Osteoblast (primary cell): ENCODE data around the gene PARVG. TPM values are rescaled to one million over a fixed set of nuclear protein-coding genes. Genes with fewer than 3 reads are reported as not detected.

Experiments used
- DNase-seq: peaks from one replicate; pipeline ENCODE4 v3.0.0; 2011; ENCODE audit warnings: low spot score, mixed read lengths; ENCODE audit not compliant: insufficient read length; ENCODE audit errors: missing footprints
- H2AFZ ChIP-seq: 2 replicates; pipeline ENCODE4 v1.6.0; 2011; ENCODE audit warnings: mild to moderate bottlenecking, low read length
- H3K27ac ChIP-seq: 2 replicates; pipeline ENCODE4 v1.5.1; 2011; ENCODE audit warnings: mild to moderate bottlenecking, low read depth, low read length, moderate library complexity
- H3K27me3 ChIP-seq: 2 replicates; pipeline ENCODE4 v1.6.0; 2012; ENCODE audit warnings: mild to moderate bottlenecking, control low read depth, inconsistent platforms, low read length, moderate library complexity; ENCODE audit not compliant: insufficient read depth
- H3K36me3 ChIP-seq: 2 replicates; pipeline ENCODE4 v1.5.1; 2011; ENCODE audit warnings: mild to moderate bottlenecking, low read length, control low read depth, moderate library complexity; ENCODE audit not compliant: insufficient read depth
- H3K4me1 ChIP-seq: 2 replicates; pipeline ENCODE4 v1.5.1; 2011; ENCODE audit warnings: mild to moderate bottlenecking, low read length, control low read depth, moderate library complexity; ENCODE audit not compliant: insufficient read depth
- H3K4me2 ChIP-seq: 2 replicates; pipeline ENCODE4 v1.6.0; 2011; ENCODE audit warnings: mild to moderate bottlenecking, low read length; ENCODE audit not compliant: insufficient read depth
- H3K4me3 ChIP-seq: fragments of 200-600 bp; sonication (generic); 3 replicates; pipeline ENCODE4 v1.5.1; 2012; ENCODE audit warnings: mild to moderate bottlenecking, low read length, inconsistent platforms; ENCODE audit not compliant: insufficient read depth
- H3K79me2 ChIP-seq: 2 replicates; pipeline ENCODE4 v1.6.0; 2012; ENCODE audit warnings: mild to moderate bottlenecking, low read length, control low read depth, inconsistent platforms; ENCODE audit not compliant: insufficient read depth
- H3K9me3 ChIP-seq: 2 replicates; pipeline ENCODE4 v1.5.1; 2011; ENCODE audit warnings: low read depth, low read length, control low read depth
- H4K20me1 ChIP-seq: 2 replicates; pipeline ENCODE4 v1.6.0; 2012; ENCODE audit warnings: mild to moderate bottlenecking, low read length, control low read depth; ENCODE audit not compliant: insufficient read depth
- total RNA-seq: library from RNA; depleted of rRNA; stranded (reverse); fragments of >200 nt; gene quantifications from 2 replicates; pipeline ENCODE4 v1.2.3, GENCODE V29; 2012
- TF ChIP-seq, protein P1 (sequence below): IDR thresholded peaks from 2 replicates; pipeline ENCODE4 v1.5.1; 2011; ENCODE audit warnings: mild to moderate bottlenecking, low read depth, low read length, moderate library complexity; ENCODE audit errors: extremely low read depth

Gene PARVG
- total RNA-seq, 1 donor: 1.1 TPM

DNA sequence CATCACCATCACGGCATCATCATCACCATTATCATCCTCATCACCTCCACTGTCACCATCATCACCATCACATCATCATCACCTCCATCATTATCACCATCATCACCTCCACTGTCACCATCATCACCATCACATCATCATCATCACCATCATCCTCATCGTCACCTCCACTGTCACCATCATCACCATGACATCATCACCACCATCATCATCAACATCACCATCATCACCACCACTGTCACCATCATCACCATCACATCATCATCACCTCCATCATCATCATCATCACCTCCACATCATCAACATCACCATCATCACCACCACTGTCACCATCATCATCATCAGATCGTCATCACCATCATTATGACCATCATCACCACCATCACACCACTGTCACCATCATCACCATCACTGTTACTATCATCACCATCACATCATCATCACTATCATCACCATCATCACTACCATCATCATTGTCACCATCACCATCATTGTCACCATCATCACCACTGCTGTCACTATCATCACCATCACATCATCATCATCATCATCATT lies 32.8 kb downstream of the PARVG start:
- TF ChIP-seq, protein P1, sequence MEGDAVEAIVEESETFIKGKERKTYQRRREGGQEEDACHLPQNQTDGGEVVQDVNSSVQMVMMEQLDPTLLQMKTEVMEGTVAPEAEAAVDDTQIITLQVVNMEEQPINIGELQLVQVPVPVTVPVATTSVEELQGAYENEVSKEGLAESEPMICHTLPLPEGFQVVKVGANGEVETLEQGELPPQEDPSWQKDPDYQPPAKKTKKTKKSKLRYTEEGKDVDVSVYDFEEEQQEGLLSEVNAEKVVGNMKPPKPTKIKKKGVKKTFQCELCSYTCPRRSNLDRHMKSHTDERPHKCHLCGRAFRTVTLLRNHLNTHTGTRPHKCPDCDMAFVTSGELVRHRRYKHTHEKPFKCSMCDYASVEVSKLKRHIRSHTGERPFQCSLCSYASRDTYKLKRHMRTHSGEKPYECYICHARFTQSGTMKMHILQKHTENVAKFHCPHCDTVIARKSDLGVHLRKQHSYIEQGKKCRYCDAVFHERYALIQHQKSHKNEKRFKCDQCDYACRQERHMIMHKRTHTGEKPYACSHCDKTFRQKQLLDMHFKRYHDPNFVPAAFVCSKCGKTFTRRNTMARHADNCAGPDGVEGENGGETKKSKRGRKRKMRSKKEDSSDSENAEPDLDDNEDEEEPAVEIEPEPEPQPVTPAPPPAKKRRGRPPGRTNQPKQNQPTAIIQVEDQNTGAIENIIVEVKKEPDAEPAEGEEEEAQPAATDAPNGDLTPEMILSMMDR: no peak
- DNase-seq: no peak
- Histone ChIP-seq H3K4me3 (no peak overlapping the region), H2AFZ (no peak overlapping the region), H4K20me1 (no peaks in the 10 kb centered on the region), H3K27ac (no peak overlapping the region), H3K79me2 (no peaks in the 10 kb centered on the region), H3K36me3 (no peaks in the 10 kb centered on the region), H3K4me1 (peaks cover 21% of the 10 kb centered on the region), H3K27me3 (no peaks in the 10 kb centered on the region), H3K4me2 (no peak overlapping the region), H3K9me3 (no peaks in the 10 kb centered on the region)

DNA sequence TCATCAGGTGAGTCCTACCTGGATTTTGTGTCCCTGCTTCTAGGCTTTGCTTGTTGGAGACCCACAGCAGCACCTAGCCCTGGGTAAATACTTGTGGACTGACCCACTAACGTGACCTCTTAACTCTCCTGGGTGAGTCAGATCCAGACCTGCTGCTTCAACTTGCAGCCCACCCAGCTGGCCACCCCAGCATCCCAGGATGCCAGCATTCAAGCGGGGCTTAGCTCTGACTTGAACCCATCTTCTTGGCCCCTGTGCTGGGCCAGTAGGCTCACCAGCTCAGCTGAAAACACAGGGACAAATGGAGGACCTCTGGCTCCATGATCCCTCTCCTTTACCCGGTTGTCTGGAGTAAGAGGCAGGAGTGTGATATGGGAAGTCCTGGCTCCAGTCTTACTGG lies 33.5 kb downstream of the PARVG start:
- DNase-seq: peak; percentile 39
- no peak overlapping the region for H2AFZ ChIP-seq
- H3K4me3 ChIP-seq: no peak overlapping the region
- TF ChIP-seq, protein P1: no peak
- no peaks in the 10 kb centered on the region for H3K79me2 ChIP-seq
- H3K4me1 ChIP-seq: peaks cover 21% of the 10 kb centered on the region
- no peak overlapping the region for H3K27ac ChIP-seq
- no peaks in the 10 kb centered on the region for H3K36me3 ChIP-seq
- H3K9me3 ChIP-seq: no peaks in the 10 kb centered on the region
- no peaks in the 10 kb centered on the region for H4K20me1 ChIP-seq
- no peaks in the 10 kb centered on the region for H3K27me3 ChIP-seq
- H3K4me2 ChIP-seq: no peak overlapping the region

DNA sequence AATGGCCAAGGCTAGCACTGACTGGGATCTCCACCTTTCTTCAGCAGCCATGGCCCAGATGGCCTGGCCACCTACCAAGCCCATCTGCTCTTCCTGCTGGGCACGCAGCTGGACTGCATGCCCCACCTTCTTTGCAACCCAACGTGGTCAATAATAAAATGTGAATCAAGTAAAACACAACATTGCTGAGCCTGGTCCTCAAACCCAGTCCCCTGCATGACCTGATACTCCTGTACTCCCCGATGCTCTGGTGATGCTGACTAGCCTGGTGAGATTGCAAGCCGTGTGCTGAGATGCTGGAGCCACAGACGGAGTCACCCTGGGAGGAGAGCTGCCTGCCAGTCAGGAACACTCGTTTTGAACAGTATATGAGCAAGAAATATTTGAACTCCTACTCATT lies 34.0 kb downstream of the PARVG start:
- peak; percentile 18 for DNase-seq
- Histone ChIP-seq H3K4me1 (peaks cover 21% of the 10 kb centered on the region), H3K9me3 (no peaks in the 10 kb centered on the region), H3K4me3 (no peak overlapping the region), H3K36me3 (no peaks in the 10 kb centered on the region), H3K79me2 (no peaks in the 10 kb centered on the region), H2AFZ (no peak overlapping the region), H3K27ac (no peak overlapping the region), H3K27me3 (no peaks in the 10 kb centered on the region), H3K4me2 (no peak overlapping the region), H4K20me1 (no peaks in the 10 kb centered on the region)
- TF ChIP-seq, protein P1: no peak

DNA sequence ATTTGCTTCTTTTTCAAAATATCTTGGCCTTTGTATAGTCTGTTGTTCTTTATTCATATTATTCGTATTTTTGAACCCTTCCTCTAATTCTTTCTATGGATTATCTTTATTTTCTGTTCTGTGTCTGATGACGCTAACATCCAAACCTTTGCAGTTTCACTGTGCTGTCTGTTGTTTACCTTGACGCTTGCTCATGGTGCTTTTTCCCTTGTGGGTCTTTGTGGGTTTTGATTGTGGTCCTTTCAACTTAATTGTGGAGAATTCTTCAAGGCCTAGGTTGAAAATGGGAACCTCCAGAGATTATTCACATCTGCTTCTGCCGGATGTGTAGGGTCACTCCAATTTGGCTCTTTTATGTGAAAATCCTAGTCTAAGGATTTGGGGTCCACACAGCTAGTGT lies 34.6 kb downstream of the PARVG start:
- Histone ChIP-seq H3K36me3 (no peaks in the 10 kb centered on the region), H3K4me1 (peaks cover 21% of the 10 kb centered on the region), H4K20me1 (no peaks in the 10 kb centered on the region), H3K4me2 (no peak overlapping the region), H3K4me3 (no peak overlapping the region), H3K79me2 (no peaks in the 10 kb centered on the region), H3K27ac (no peak overlapping the region), H3K27me3 (no peaks in the 10 kb centered on the region), H3K9me3 (no peaks in the 10 kb centered on the region), H2AFZ (no peak overlapping the region)
- no peak for DNase-seq
- TF ChIP-seq, protein P1: no peak
